ENCODE results near the gene WNT10A.

Gene WNT10A

DNA sequence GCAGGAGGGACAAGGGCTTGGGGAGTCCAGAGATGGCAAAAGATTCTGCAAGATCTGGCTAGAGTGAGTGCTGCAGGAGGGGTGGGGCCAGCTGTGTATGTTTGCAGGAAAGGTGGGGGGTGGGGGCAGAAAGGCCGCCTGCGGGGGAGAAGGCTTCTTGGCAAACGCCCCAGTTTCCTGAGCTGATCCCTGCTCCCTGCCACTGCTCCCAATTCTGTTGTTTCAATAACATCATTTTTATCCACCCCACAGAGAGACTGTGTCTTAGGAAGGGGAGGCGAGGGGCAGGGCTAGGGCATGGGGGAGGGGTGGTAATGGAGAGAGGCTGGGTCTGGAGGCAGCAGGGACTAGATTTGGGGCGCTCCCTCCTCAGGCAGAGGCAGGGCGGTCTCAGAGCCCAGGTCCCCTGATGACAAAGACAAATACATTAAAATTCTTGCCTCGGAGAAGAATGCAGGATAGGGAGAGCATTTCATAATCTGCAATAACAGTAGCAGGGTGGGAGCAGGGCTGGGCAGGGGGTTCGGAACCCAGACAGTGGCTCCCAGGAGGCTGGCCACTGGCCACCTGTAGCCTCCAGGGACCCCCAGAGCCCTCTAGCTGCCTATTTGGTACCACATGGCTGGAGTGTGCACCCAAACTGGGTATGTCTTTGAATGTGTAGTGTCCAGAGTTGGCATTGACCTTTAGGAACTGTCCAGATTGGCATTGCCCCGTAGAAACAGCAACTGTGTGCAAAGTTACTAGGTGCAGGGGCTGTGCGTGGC lies 23.1 kb upstream of the WNT10A start:
- Histone ChIP-seq H3K79me2 (ENCODE audit: insufficient read depth, low read length) (no peaks in the 10 kb centered on the region), H4K20me1 (ENCODE audit: insufficient read depth, low read length, poor library complexity, severe bottlenecking) (no peaks in the 10 kb centered on the region), H3K4me2 (ENCODE audit: low read depth, low read length, poor library complexity, severe bottlenecking) (no peak overlapping the region), H3K4me1 (ENCODE audit: insufficient read depth, low read length, poor library complexity, severe bottlenecking) (peaks cover 11% of the 10 kb centered on the region), H3K36me3 (ENCODE audit: insufficient read depth, low read length) (no peaks in the 10 kb centered on the region), H2AFZ (ENCODE audit: low read length) (no peak overlapping the region), H3K9me2 (replicated peaks; ENCODE audit: low read depth, low read length) (no peaks in the 10 kb centered on the region), H3K9me3 (ENCODE audit: insufficient read depth, low read depth, low read length) (no peaks in the 10 kb centered on the region), H3K9ac (ENCODE audit: low read depth, low read length, poor library complexity, severe bottlenecking) (no peak overlapping the region), H3F3A (ENCODE audit: low read depth) (no peaks in the 10 kb centered on the region), H3K4me3 (ENCODE audit: low read length, poor library complexity, severe bottlenecking) (no peak overlapping the region), H3K27me3 (ENCODE audit: insufficient read depth, low read length, poor library complexity, severe bottlenecking) (peaks cover 6% of the 10 kb centered on the region)
- no peak for TF ChIP-seq EZH2phosphoT487 (IDR thresholded peaks at IDR 0.05; ENCODE audit: borderline replicate concordance)
- TF ChIP-seq, protein P1, sequence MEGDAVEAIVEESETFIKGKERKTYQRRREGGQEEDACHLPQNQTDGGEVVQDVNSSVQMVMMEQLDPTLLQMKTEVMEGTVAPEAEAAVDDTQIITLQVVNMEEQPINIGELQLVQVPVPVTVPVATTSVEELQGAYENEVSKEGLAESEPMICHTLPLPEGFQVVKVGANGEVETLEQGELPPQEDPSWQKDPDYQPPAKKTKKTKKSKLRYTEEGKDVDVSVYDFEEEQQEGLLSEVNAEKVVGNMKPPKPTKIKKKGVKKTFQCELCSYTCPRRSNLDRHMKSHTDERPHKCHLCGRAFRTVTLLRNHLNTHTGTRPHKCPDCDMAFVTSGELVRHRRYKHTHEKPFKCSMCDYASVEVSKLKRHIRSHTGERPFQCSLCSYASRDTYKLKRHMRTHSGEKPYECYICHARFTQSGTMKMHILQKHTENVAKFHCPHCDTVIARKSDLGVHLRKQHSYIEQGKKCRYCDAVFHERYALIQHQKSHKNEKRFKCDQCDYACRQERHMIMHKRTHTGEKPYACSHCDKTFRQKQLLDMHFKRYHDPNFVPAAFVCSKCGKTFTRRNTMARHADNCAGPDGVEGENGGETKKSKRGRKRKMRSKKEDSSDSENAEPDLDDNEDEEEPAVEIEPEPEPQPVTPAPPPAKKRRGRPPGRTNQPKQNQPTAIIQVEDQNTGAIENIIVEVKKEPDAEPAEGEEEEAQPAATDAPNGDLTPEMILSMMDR (conservative IDR thresholded peaks at IDR 0.05; ENCODE audit: low read length), result no peak

DNA sequence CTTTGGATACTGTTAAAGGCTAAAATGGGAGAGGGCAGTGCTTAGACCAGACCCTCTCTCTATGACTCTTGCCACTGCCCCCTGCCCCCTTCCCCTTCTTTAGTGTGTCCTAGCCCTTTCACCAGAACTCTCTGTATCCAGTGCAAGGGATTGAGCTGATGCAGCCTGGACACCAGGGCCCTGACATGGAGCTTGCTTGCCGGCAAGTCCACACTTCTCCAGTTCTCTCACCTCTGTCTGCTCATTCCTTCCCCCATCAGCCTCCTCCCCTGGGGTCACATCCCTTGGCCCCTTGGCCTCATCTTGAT lies 22.6 kb upstream of the WNT10A start:
- TF ChIP-seq, protein P1 (conservative IDR thresholded peaks at IDR 0.05; ENCODE audit: low read length), result no peak
- TF ChIP-seq EZH2phosphoT487 (IDR thresholded peaks at IDR 0.05; ENCODE audit: borderline replicate concordance), result no peak
- no peaks in the 10 kb centered on the region for H4K20me1 ChIP-seq (ENCODE audit: insufficient read depth, low read length, poor library complexity, severe bottlenecking)

DNA sequence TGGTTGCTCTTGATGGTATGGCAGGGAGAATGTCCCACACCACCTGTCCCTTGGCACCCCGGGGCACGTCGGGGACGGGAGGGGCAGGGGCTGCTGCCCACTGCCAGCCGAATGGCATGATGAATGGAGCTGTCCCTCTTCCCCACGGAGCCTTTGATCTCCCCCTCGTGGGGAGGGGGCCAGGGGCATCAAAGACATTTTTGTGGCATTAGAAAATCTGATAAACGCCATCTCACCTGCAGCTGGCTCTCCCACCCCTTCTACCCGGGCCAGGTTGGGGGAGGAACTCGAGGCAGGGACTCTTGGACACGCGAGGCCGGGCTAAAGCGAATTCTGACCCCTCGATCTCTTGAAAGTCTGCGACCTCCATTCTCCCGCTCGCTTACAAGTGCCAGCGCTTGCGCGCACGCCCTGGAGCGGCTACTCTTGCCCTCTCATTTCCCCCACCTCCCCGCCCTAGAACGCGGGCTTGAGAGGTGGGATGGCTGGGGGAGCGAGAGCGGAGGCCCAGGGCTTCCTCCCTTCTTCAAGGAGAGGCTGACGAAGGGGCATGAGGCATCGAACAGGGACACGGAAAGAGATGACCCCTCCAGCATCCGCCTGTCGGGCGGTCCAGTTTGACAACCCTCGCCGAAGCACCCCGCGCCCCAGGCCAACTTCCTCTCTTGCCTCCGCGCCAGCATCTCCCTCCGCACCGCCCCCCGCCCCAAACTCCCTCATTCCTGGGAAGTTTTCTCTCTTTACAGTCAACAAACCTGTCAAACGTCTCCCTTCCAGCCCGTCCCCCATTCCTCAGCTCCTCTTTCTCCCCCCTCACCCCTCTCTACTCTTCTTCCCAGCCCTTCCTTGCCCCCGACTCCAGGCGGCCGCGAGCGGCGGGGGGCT lies 21.7 kb upstream of the WNT10A start:
- Histone ChIP-seq H3K79me2 (ENCODE audit: insufficient read depth, low read length) (no peaks in the 10 kb centered on the region), H2AFZ (ENCODE audit: low read length) (no peak overlapping the region), H4K20me1 (ENCODE audit: insufficient read depth, low read length, poor library complexity, severe bottlenecking) (no peaks in the 10 kb centered on the region), H3K9me3 (ENCODE audit: insufficient read depth, low read depth, low read length) (no peaks in the 10 kb centered on the region), H3K4me2 (ENCODE audit: low read depth, low read length, poor library complexity, severe bottlenecking) (no peak overlapping the region), H3K4me3 (ENCODE audit: low read length, poor library complexity, severe bottlenecking) (no peak overlapping the region), H3K27me3 (ENCODE audit: insufficient read depth, low read length, poor library complexity, severe bottlenecking) (peaks cover 6% of the 10 kb centered on the region), H3K9me2 (replicated peaks; ENCODE audit: low read depth, low read length) (no peaks in the 10 kb centered on the region), H3K9ac (ENCODE audit: low read depth, low read length, poor library complexity, severe bottlenecking) (no peak overlapping the region), H3F3A (ENCODE audit: low read depth) (no peaks in the 10 kb centered on the region), H3K36me3 (ENCODE audit: insufficient read depth, low read length) (no peaks in the 10 kb centered on the region), H3K4me1 (ENCODE audit: insufficient read depth, low read length, poor library complexity, severe bottlenecking) (peaks cover 11% of the 10 kb centered on the region)
- TF ChIP-seq, protein P1 (conservative IDR thresholded peaks at IDR 0.05; ENCODE audit: low read length), result no peak
- TF ChIP-seq EZH2phosphoT487 (IDR thresholded peaks at IDR 0.05; ENCODE audit: borderline replicate concordance), result no peak

More for the DNA sequence above, 22.6 kb upstream of the WNT10A start:
- H3K36me3 ChIP-seq (ENCODE audit: insufficient read depth, low read length), result no peaks in the 10 kb centered on the region
- H3K4me2 ChIP-seq (ENCODE audit: low read depth, low read length, poor library complexity, severe bottlenecking), result no peak overlapping the region
- H3K9me2 ChIP-seq (replicated peaks; ENCODE audit: low read depth, low read length), result no peaks in the 10 kb centered on the region
- no peak overlapping the region for H2AFZ ChIP-seq (ENCODE audit: low read length)
- H3K27me3 ChIP-seq (ENCODE audit: insufficient read depth, low read length, poor library complexity, severe bottlenecking), result peaks cover 6% of the 10 kb centered on the region
- H3F3A ChIP-seq (ENCODE audit: low read depth), result no peaks in the 10 kb centered on the region
- H3K9ac ChIP-seq (ENCODE audit: low read depth, low read length, poor library complexity, severe bottlenecking), result no peak overlapping the region
- H3K4me1 ChIP-seq (ENCODE audit: insufficient read depth, low read length, poor library complexity, severe bottlenecking), result peaks cover 11% of the 10 kb centered on the region
- H3K4me3 ChIP-seq (ENCODE audit: low read length, poor library complexity, severe bottlenecking), result no peak overlapping the region
- no peaks in the 10 kb centered on the region for H3K79me2 ChIP-seq (ENCODE audit: insufficient read depth, low read length)
- H3K9me3 ChIP-seq (ENCODE audit: insufficient read depth, low read depth, low read length), result no peaks in the 10 kb centered on the region
